Ishikawa (cell line): ENCODE data around the gene NTNG1.

Experiments used
- CEBPB ChIP-seq: IDR thresholded peaks from 2 replicates; pipeline ENCODE4 v1.6.1; 2012
- CREB1 ChIP-seq: IDR thresholded peaks from 2 replicates; pipeline ENCODE4 v1.6.1; 2012; ENCODE audit warnings: low read depth
- EGR1 ChIP-seq: IDR thresholded peaks from 2 replicates; pipeline ENCODE4 v1.6.1; 2012
- EP300 ChIP-seq: IDR thresholded peaks from 2 replicates; pipeline ENCODE4 v1.6.1; 2012; ENCODE audit warnings: borderline replicate concordance
- FOXM1 ChIP-seq: IDR thresholded peaks from 2 replicates; pipeline ENCODE4 v1.6.1; 2012; ENCODE audit warnings: low read depth, borderline replicate concordance
- MAX ChIP-seq: IDR thresholded peaks from 2 replicates; pipeline ENCODE4 v1.6.1; 2012
- NFIC ChIP-seq: IDR thresholded peaks from 2 replicates; pipeline ENCODE4 v1.6.1; 2012
- RAD21 ChIP-seq: IDR thresholded peaks from 2 replicates; pipeline ENCODE4 v1.6.1; 2012; ENCODE audit warnings: low read depth
- REST ChIP-seq: IDR thresholded peaks from 2 replicates; pipeline ENCODE4 v1.6.1; 2012; ENCODE audit warnings: low read depth, mild to moderate bottlenecking
- TAF1 ChIP-seq: IDR thresholded peaks from 2 replicates; pipeline ENCODE4 v1.6.1; 2012; ENCODE audit warnings: low read depth, mild to moderate bottlenecking
- TCF12 ChIP-seq: IDR thresholded peaks from 2 replicates; pipeline ENCODE4 v1.6.1; 2012; ENCODE audit warnings: low read depth
- TEAD4 ChIP-seq: IDR thresholded peaks from 2 replicates; pipeline ENCODE4 v1.6.1; 2012
- USF1 ChIP-seq: IDR thresholded peaks from 2 replicates; pipeline ENCODE4 v1.6.1; 2012
- YY1 ChIP-seq: IDR thresholded peaks from 2 replicates; pipeline ENCODE4 v1.6.1; 2012; ENCODE audit warnings: low read depth
- ZBTB7A ChIP-seq: IDR thresholded peaks from 2 replicates; pipeline ENCODE4 v1.6.1; 2012; ENCODE audit warnings: low read depth

The NTNG1 gene

GRCh38 chr1:107436552-107437241, 295.9 kb downstream of the NTNG1 start:
- TF ChIP-seq CREB1 (no peak), TAF1 (no peak), TCF12 (no peak), EP300 (no peak), USF1 (no peak), ZBTB7A (no peak), FOXM1 (no peak), TEAD4 (no peak), MAX (no peak), RAD21 (no peak), YY1 (no peak), REST (no peak), NFIC (no peak)

GRCh38 chr1:107439567-107439966, 298.7 kb downstream of the NTNG1 start:
- TF ChIP-seq EGR1 = no peak

GRCh38 chr1:107442551-107442950, 301.7 kb downstream of the NTNG1 start:
- TF ChIP-seq YY1 = no peak
- TF ChIP-seq EGR1 = no peak
- no peak for TF ChIP-seq TAF1
- no peak for TF ChIP-seq NFIC
- no peak for TF ChIP-seq CREB1
- TF ChIP-seq FOXM1 = no peak
- TF ChIP-seq REST = no peak
- no peak for TF ChIP-seq TEAD4

GRCh38 chr1:107443027-107443426, 302.2 kb downstream of the NTNG1 start:
- TF ChIP-seq CREB1 = no peak
- TF ChIP-seq NFIC = no peak
- no peak for TF ChIP-seq MAX
- no peak for TF ChIP-seq EGR1

- no peak for TF ChIP-seq REST
- no peak for TF ChIP-seq CEBPB
- TF ChIP-seq TCF12 = no peak
- no peak for TF ChIP-seq ZBTB7A
- TF ChIP-seq NFIC = no peak
- no peak for TF ChIP-seq EP300
- no peak for TF ChIP-seq TEAD4
- TF ChIP-seq USF1 = no peak
- TF ChIP-seq FOXM1 = no peak
- TF ChIP-seq EGR1 = no peak
- no peak for TF ChIP-seq TAF1
- no peak for TF ChIP-seq MAX
These were observed 303.0 kb downstream of the NTNG1 start for GRCh38 chr1:107443860-107444259.
